Stimulated activated CD8-positive, alpha-beta memory T cell treated with anti-CD3 and anti-CD28 coated beads, Interleukin-15, amount 100 ng/mL, for 48 hours (primary cell): ENCODE measurements around the gene RALGAPA1.
"Not testable (repeated sequence)": the region's sequence is repeated elsewhere in the genome, so short reads cannot be mapped to it uniquely, and the experiment has no call there.

Experiments used
- DNase-seq, 2 donors: peaks; one replicate each; pipeline ENCODE4 v3.0.0-alpha.2; 2020; ENCODE audit warnings: low read depth in 2 of 2

Gene RALGAPA1

DNA sequence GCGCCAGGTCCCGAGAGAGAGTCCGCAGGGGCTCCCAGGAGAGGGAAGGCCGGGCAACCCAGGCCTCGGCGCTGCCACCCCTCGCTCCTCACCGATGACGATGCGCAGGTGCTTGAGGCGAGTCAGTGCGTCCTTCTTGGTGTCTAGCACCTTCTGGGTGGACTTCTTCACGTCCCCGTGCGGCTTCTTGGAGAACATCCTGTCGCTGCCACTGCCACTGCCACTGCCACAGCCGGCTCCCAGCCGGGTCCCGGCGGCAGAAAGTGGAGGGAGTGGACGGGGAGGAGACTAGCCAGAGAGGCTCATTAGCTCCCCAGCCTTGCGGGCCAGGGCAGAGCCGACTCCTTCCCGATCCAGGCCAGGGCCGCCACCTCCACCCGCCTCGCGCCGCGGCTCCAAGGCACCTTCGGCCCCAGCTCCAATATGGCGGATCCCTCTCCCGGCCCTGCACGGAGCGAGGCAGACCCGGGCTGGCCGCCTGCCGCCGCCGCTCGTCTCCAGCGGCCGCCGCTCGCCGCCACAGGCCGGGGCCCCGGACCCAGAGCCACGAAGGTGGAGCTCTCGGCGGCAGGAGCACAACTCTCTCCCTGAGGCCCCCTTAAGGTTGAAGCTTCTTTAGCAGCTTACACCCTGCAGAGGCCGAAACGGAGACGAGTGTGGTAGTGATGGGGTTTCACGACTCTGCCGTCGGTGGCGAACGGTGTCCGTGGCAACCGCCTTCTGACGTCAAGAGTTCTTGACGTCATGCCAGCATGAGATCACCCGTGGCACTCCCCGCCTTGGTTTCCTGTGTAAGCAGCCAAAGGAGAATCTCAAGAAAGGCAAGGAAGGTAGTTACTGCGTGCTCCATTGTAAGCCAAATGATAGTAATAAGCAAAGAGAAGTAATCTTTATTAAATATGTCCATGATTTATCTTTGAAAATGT, at the start of gene RALGAPA1:
Gene RALGAPA1 (minus strand): TSS at position 658 of the 926 bp plus-strand sequence. CDS start 460 bp downstream, at position 198.
- peak; percentile 82 to 86 for DNase-seq

DNA sequence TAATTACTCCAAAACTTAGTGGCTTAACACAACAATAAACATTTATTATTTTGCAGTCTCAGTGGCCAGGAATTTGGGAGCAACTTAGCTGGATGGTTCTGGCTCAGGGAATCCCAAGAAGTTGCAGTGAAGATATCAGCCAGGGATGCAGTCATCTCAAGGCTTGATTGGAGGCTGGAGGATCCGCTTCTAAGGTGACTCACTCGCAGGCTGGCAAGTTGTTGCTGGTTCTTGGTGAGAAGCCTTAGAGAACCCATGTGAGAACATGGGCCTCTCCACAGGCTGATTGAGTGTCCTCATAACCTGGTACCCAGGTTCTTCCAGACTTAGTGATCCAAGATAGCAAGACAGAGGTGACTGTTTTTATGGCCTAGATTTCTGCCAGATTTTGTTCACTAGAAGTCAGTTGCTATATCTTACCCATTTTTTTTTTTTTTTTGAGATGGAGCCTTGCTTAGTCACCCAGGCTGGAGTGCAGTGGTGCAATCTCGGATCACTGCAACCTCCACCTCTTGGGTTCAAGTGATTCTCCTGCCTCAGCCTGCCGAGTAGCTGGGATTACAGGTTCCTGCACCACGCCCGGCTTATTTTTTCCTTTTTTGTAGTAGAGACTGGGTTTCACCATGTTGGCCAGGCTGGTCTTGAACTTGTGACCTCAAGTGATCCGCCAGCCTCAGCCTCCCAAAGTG, 49.6 kb upstream of the RALGAPA1 start:
- DNase-seq, result no peak

DNA sequence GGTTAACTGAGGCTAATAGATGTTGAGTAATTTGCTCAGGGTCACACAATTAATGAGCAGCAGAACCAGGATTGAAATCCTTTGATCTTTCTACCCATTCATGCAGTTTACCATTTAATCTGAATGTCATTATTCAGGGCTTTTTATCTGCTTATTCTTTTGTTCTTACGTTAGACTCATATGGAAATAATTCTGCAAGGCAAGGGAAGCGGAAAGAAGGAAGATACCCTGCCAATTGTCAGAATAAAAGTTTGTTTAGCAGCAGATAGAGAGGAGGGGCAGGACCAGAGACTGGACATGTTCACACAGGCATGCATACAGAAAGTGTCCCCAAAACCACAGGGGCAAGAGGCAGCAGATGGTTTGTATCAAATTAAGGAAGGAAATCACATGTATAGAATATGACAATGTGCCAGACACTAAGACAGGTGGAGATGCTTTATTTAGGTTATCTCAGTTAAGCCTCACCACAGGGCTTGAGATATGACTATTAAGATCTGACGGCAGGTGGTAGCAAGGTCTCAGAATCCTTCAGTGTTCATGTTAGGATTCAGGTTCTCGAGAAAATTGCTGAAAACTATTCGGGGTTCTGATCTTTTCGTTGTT, 46.9 kb upstream of the RALGAPA1 start:
- DNase-seq, result no peak

DNA sequence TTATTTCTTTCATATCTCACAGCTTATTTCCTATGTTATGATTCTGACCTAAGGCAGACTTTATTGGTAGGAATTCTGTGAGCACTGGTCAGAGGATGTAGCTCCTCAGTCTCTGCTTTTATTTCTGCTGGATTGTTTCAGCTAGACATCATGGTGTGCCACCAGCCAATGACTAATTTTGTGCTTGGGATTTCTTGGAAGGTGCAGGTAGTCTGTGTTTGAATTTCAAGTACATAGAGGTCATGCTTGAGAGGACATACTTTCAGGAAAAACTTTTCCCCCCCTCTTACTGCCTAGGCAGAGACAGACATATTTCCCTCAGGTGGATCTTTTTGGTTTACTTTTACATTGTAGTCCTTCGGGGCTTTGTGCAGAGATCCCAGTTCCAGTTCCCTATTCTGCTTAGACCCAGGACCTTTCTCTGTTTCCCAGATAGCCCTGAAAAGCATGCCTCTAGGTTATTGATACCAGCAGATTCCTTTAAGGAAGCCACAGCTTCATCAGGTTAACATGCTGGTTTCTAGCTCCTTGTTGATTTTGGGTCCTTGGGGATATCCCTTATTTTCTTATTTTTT, 45.7 kb upstream of the RALGAPA1 start:
- no peak for DNase-seq

DNA sequence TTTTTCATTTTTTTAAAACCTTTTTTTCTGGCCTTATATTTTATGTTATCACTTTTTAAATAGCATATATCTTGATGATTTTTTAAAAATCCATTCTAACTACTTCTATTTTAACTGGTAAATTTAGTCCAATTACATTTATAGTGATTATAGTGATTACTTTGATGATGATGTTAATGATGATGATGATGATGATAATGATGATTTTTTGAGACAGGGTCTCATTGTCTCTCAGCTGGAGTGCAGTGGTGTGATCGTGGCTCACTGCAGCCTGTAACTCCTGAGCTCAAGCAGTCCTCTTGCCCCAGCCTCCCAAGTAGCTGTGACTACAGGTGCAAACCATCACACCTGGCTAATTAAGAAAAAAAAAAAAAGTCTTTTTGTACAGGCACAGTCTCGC, 44.1 kb upstream of the RALGAPA1 start:
- DNase-seq, result no peak

DNA sequence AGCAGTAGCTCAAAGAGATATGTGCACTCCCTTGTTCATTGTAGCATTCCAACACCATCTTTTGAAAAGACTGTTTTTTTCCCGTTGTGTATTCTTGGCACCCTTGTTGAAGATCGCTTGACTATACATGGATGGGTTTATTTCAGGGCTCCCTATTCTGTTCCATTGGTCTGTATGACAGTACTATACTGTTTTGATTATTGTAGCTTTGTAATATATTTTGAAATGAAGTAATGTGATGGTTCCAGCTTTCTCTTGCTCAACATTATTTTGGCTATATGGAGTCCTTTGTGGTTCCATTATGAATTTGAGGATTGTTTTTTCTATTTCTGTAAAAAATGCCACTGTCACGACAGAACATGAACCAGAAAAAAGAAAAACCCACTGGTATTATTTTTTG, 42.7 kb upstream of the RALGAPA1 start:
- DNase-seq, result no peak

DNA sequence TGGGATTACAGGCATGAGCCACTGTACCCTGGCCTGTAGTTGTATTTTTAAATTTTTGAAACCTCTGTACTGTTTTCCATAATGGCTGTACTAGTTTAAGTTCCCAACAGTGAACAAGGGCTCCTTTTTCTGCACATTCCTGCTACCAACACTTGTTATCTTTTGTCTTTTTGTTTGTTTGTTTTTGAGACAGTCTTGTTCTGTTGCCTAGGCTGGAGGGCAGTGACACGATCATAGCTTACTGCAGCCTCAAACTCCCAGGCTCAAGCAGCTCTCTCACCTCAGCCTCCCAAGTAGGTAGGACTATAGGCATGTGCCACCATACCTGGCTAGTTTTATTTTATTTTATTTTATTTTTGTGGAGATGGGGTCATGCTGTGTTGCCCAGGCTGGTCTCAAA, 40.0 kb upstream of the RALGAPA1 start:
- no peak for DNase-seq

DNA sequence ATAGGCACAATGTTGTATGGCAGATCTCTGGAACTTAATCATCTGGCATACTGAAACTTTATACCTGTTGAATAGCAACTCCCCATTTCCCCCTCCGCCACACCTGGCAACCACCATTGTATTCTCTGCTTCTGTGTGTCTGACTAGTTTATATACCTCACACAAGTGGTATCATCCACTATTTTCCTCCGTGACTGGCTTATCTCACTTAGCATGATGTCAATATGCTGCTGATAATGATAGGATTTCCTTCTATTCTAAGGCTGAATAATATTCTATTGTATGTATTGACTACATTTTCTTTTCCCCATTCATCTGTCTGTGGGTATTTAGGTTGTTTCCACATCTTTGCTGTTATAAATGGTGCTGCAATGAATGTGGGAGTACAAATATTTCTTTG, 38.5 kb upstream of the RALGAPA1 start:
- no peak for DNase-seq

DNA sequence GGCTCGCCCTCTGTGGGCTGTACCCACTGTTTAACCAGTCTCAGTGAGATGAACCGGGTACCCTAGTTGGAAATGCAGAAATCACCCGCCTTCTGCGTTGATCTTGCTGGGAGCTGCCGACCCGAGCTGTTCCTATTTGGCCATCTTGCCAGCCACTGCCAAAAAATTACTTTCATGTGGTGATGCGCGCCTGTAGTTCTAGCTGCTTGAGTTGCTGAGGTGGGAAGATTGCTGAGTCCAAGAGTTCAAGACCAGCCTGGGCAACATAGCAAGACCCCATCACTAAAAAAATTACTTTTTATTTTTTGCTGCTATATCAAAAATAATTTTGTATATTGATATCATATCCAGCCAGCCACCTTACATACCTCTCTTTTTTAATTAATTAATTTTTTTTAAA, 35.4 kb upstream of the RALGAPA1 start:
- DNase-seq, result no peak

DNA sequence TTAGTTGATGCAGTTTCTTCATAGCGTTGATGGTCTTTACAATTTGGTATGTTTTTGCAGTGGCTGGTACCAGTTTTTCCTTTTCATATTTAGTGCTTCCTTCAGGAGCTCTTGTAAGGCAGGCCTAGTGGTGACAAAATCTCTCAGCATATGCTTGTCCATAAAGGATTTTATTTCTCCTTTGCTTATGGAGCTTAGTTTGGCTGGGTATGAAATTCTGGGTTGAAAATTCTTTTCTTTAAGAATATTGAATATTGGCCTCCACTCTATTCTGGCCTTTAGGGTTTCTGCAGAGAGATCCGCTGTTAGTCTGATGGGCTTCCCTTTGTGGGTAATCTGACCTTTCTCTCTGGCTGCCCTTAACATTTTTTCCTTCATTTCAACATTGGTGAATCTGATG, 33.1 kb upstream of the RALGAPA1 start:
- not testable (repeated sequence) for DNase-seq

DNA sequence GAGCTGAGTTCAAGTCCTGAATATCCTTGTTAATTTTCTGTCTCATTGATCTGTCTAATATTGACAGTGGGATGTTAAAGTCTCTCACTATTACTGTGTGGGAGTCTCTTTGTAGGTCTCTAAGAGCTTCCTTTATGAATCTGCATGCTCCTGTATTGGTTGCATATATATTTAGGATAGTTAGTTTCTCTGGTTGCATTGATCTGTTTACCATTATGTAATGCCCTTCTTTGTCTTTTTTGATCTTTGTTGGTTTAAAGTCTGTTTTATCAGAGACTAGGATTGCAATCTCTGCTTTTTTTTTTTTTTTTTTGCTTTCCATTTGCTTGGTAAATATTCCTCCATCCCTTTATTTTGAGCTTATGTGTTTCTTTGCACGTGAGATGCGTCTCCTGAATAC, 32.6 kb upstream of the RALGAPA1 start:
- not testable (repeated sequence) for DNase-seq

DNA sequence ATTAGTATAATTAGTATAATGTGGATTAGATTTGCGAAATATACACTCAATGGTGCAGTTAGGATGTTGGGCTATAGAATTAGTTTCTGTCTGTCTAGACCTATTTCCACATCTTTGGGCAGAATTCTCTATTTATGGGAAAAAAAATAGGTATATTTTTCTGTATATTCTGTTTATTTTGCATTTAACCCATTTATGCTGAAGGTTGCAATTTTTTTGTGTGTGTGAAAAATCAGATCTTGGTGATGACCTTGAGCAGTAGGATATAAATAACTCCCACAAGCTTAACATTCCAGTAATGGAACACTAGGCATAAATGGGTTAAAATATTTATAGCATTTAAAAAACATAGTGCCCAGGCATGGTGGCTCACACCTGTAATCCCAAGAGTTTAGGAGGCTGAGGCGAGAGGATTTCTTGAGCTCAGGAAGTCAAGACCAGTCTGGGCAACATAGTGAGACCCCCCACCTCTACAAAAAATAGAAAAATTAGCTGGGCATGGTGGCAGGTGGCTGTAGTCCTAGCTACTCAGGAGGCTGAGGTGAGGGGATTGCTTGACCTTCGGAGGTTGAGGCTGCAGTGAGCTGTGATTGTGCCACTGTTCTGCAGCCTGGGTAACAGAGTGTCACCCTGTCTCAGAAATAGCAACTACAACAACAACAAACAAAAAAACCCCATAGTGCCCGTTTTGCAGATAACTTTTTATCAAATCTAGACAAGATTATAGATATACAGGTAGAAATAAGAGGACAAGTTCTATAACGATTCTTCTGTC, 26.3 kb upstream of the RALGAPA1 start:
- DNase-seq, result no peak

DNA sequence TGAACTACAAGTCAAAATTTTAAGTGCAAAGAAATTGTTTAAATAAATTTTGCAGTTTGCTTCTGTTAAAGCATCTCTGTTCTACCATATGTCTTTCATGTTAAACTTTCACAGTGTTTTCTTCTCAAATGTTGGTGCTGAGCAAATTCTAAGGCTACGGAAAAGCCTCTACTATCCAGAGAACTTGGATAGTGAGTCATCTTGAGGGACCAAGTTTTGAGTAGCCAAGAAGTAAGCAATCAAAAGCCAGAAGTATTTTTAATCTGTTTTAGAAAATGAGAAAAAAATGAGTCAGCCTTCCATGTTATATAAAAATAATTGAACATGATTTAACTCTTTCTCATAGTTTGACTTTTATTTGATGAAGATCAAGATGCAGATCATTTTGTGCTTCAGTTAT, 20.4 kb upstream of the RALGAPA1 start:
- DNase-seq, result no peak

DNA sequence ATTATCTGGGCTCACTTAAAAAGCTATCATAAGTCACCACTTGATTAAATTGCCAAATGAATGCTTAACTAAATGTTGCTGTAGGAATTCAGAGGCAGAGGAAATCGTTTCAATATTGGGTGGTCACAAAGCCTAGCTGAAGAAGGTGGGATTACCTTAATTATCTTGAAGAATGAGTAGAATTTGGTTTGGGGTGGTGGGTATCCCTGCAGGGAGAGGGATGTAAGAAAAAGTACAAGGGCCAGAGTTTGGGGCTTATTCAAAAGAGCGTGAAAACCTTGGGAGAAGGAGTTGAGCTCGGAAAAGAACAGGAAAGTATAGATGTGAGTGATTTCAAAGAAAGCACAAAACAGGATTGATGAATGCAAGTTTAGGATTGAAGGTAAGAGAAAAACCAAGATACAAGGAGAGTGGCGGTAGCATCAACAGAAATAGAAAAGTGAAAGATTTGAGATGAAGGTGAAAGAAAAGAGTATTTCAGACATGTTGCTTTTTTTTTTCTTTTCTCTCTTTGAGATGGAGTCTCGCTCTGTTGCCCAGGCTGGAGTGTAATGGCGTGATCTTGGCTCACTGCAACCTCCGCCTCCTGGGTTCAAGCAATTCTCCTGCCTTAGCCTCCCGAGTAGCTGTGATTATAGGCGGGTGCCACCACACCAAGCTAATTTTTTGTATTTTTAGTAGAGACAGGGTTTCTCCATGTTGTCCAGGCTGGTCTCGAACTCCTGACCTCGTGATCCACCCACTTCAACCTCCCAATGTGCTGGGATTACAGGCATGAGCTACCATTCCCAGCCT, 18.8 kb upstream of the RALGAPA1 start:
- no peak for DNase-seq

DNA sequence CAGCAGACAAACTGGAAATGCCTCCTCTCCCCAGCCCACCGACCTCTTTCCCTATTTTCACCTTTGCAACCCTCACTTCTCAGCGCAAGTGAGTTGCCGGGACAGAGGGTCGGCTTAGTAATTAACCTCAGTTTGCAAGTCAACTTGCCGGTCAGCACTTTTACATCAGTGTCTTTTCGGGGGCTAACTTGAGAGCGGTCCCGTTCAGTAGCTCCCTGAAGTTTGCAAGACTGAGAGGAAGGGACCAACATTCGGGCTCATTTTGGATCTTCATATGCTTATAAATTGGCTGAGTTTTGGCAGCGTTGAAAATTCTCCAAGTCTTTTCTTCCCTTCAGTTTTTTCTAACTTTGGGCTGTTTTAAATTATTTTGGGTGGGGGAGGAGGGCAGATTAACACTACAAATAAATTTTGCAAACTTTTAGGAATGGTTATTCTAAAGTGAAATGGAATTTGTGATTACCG, 17.9 kb upstream of the RALGAPA1 start:
- no peak for DNase-seq

DNA sequence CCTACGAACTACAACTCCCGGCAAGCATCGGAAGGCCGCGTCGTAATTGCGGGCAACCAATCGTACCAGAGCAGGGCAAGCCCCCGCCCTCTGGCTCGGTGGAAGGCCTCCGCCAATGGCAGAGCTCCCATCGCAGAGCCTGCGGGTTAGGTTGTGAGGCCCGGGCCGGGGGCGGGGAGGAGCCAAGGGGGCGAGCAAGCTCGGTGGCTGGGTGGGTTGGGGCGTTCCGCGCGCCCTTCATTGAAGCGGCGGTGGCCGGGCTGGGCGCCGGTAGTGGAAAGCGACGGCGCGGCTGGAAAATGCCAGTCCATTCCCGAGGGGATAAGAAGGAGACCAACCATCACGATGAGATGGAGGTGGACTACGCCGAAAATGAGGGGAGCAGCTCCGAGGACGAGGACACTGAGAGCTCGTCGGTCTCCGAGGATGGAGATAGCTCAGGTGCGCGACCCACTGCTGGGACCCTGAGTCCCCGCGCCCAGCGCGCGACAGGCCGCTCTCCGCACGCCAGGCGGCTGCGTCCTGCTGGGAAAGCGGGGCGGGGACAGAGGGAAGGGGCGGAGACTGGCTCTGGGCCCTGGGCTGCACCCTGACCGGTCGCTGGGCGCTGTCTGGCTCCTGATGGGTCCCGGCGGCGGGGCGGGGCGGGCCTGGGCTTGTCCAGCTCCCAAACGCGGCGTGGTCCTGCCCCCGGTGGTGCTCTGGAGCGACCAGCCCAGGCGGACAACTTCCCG, 17.3 kb upstream of the RALGAPA1 start, which contains the start of gene BRMS1L:
Gene BRMS1L (plus strand): TSS at position 121 of the 734 bp plus-strand sequence. CDS start 179 bp downstream, at position 300.
- DNase-seq, result peak; percentile 95 to 98

DNA sequence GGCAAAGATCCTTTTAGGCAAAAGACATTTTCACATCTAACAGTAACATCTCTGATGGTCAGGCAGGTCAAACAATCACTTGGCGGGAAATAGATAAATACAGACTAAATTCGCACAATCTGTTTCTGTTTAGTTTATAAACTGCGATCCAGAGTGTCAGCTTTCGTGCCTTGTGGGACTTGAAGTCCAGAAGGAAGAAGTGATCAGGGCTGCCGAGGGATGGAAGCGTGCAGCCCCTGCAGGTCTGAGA, 16.8 kb upstream of the RALGAPA1 start:
- DNase-seq, result no peak

DNA sequence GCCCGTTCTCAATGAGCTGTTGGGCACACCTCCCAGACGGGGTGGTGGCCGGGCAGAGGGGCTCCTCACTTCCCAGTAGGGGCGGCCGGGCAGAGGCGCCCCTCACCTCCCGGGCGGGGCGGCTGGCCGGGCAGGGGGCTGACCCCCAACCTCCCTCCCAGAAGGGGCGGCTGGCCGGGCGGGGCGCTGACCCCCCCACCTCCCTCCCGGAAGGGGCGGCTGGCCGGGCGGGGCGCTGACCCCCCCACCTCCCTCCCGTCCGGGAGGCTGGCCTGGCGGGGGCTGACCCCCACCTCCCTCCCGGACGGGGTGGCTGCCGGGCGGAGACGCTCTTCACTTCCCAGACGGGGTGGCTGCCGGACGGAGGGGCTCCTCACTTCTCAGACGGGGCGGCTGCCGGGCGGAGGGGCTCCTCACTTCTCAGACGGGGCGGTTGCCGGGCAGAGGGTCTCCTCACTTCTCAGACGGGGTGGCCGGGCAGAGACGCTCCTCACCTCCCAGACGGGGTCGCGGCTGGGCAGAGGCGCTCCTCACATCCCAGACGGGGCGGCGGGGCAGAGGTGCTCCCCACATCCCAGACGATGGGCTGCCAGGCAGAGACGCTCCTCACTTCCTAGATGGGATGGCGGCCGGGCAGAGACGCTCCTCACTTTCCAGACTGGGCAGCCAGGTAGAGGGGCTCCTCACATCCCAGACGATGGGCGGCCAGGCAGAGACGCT, 15.5 kb upstream of the RALGAPA1 start:
- not testable (repeated sequence) for DNase-seq

DNA sequence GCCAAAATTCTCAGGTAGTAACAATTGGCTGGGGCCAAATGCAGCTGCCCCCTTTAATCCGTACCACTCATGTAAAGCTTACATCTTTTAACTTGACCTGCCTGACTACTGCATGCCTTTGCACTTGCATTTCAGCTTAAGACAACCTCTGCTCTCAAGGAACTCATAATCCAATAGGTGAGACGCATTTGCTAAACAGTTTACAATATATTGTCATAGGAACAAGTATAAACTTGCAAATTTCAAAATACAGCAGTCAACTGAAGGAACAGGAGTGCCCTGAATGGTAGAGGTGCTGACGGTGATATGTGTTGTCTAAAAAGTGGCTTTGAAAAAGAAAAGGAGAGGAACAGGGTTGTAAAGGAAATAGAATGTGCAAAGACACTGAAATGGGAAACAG, 13.4 kb upstream of the RALGAPA1 start:
- no peak for DNase-seq
